C4-2B (cell line): ENCODE data around the gene TRPC4AP.

ENCODE experiments used
- CTCF ChIP-seq: fragments of 450-650 bp; conservative IDR thresholded peaks from 2 replicates; pipeline ENCODE4 v1.5.1; 2017; ENCODE audit warnings: mild to moderate bottlenecking
- ZFX ChIP-seq: fragments of 450-650 bp; IDR thresholded peaks from 2 replicates; pipeline ENCODE4 v1.6.1; 2017

GRCh38 chr20:35006009-35006408 lies 86.6 kb downstream of the TRPC4AP start:
- no peak for TF ChIP-seq CTCF
- TF ChIP-seq ZFX, result no peak
